ENCODE results near the gene DRC7.

GRCh38 chr16:57727610-57728009 is 33.0 kb downstream of the DRC7 start:
- TF ChIP-seq CTCF (IDR thresholded peaks at IDR 0.05) (no peak), EP300 (IDR thresholded peaks at IDR 0.05) (no peak)
